ENCODE data around the gene AMMECR1. TPM values are rescaled to one million over a fixed set of nuclear protein-coding genes. Genes with fewer than 3 reads are reported as not detected.

The AMMECR1 gene
- total RNA-seq, 3 donors from 2014 or later (not counting 1 experiment from before 2014, with no cell fraction given): 10.0 to 16.7 (median 11.5) TPM

DNA sequence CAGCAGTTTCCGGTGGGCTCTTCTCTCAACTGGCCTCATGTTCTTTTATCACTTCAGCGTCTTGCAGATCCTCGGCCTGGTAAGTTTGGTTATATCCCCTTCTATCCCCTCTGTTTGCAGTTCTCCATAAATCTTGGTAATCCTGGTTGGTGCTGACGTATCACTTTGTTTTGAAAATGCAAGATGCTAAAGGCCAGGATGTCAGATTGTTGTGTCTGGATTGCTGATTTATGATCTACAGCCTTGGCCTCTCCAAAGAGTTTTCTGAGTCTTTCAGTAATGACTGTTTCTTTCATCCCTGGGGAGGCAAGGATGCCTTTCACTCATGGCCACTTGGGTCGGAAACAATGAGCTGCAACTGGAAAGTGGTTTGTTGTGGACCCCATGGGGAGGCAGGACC lies 146.4 kb downstream of the AMMECR1 start:
- ATAC-seq (no peak), DNase-seq (no peak)
- Histone ChIP-seq H3K36me3 (ENCODE audit: control insufficient read depth, insufficient read depth, low read length) (peaks cover 2% of the 10 kb centered on the region), H3K4me1 (ENCODE audit: control insufficient read depth, insufficient read depth, low read length) (peaks cover 11% of the 10 kb centered on the region), H3K27ac (ENCODE audit: low read length) (no peak overlapping the region), H3K9me3 (ENCODE audit: control insufficient read depth, insufficient read depth, low read length) (no peaks in the 10 kb centered on the region), H3K4me3 (ENCODE audit: low read length) (no peak overlapping the region), H3K27me3 (ENCODE audit: control insufficient read depth, insufficient read depth, low read length) (no peaks in the 10 kb centered on the region)
- WGBS (ENCODE audit: insufficient coverage): 98% methylated on average over 5 of the region's 5 CpGs
- no peaks in the 10 kb centered on the region for H3K36me3 Mint-ChIP-seq
- TF ChIP-seq CTCF (IDR thresholded peaks at IDR 0.05): no peak
- H3K9me3 Mint-ChIP-seq: no peaks in the 10 kb centered on the region
- H3K4me3 Mint-ChIP-seq: no peak overlapping the region
- peaks cover 17 to 23% of the 10 kb centered on the region in 2 donors for H3K4me1 Mint-ChIP-seq
- no peak overlapping the region for H3K27ac Mint-ChIP-seq
- H3K27me3 Mint-ChIP-seq (ENCODE audit: low read depth in 2 of 2): no peaks in the 10 kb centered on the region
- intact Hi-C loops (cut with micrococcal nuclease): no loop called here

DNA sequence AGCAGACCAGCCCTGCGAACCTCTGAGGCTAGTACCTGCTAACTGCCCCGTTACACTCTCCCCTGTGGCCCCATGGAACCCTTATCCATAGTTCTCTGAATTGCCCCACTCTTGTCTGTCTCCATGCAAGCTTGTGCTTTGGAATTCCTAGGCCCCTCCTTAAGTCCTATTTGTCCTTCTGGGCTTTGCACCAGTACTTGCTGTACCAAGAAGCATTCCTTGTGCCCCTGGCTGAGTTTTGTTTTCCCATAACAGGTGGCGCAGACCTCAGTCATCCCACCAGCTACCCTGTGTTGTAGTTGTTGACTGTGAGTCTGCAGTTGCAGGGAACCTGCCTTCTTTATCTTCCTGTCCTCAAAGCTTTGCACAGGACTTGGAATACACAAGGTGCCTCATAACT lies 147.9 kb downstream of the AMMECR1 start:
- Histone ChIP-seq H3K4me1 (ENCODE audit: control insufficient read depth, insufficient read depth, low read length) (peaks cover 11% of the 10 kb centered on the region), H3K4me3 (ENCODE audit: low read length) (no peak overlapping the region), H3K27me3 (ENCODE audit: control insufficient read depth, insufficient read depth, low read length) (no peaks in the 10 kb centered on the region), H3K9me3 (ENCODE audit: control insufficient read depth, insufficient read depth, low read length) (no peaks in the 10 kb centered on the region), H3K27ac (ENCODE audit: low read length) (no peak overlapping the region), H3K36me3 (ENCODE audit: control insufficient read depth, insufficient read depth, low read length) (peaks cover 2% of the 10 kb centered on the region)
- H3K36me3 Mint-ChIP-seq: no peaks in the 10 kb centered on the region
- TF ChIP-seq CTCF (IDR thresholded peaks at IDR 0.05): no peak
- no peak overlapping the region for H3K27ac Mint-ChIP-seq
- H3K9me3 Mint-ChIP-seq: no peaks in the 10 kb centered on the region
- peaks cover 17 to 23% of the 10 kb centered on the region in 2 donors for H3K4me1 Mint-ChIP-seq
- no peak overlapping the region for H3K4me3 Mint-ChIP-seq
- ATAC-seq (no peak), DNase-seq (no peak)
- H3K27me3 Mint-ChIP-seq (ENCODE audit: low read depth in 2 of 2): no peaks in the 10 kb centered on the region
- WGBS (ENCODE audit: insufficient coverage): 96% methylated on average over 2 of the region's 3 CpGs
- intact Hi-C loops (cut with micrococcal nuclease): no loop called here

DNA sequence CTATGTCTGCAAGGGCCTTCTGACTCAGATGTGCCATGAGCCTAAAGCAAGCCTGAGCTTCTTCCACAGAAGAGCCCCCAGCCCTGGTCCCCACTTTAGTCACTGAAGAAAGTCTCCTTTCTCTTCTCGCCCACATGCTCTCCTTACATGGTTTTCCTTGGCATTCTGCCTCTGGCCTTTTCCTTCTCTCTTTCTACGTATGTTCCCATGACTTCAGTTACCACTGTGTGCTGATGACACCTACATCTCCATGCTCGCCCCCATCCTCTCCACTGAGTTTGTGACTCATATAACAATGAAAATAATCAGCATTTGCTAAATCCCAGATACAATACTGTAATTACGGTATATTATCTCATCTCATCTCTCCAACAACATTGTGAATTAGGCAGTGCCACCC lies 149.3 kb downstream of the AMMECR1 start:
- H3K36me3 Mint-ChIP-seq: no peaks in the 10 kb centered on the region
- Histone ChIP-seq H3K9me3 (ENCODE audit: control insufficient read depth, insufficient read depth, low read length) (no peaks in the 10 kb centered on the region), H3K36me3 (ENCODE audit: control insufficient read depth, insufficient read depth, low read length) (peaks cover 2% of the 10 kb centered on the region), H3K4me3 (ENCODE audit: low read length) (no peak overlapping the region), H3K4me1 (ENCODE audit: control insufficient read depth, insufficient read depth, low read length) (peaks cover 11% of the 10 kb centered on the region), H3K27me3 (ENCODE audit: control insufficient read depth, insufficient read depth, low read length) (no peaks in the 10 kb centered on the region), H3K27ac (ENCODE audit: low read length) (no peak overlapping the region)
- no peak overlapping the region for H3K27ac Mint-ChIP-seq
- no peak for DNase-seq
- intact Hi-C loops (cut with micrococcal nuclease): no loop called here
- no peaks in the 10 kb centered on the region for H3K9me3 Mint-ChIP-seq
- no peaks in the 10 kb centered on the region for H3K27me3 Mint-ChIP-seq (ENCODE audit: low read depth in 2 of 2)
- WGBS (ENCODE audit: insufficient coverage): 97% methylated on average over 4 of the region's 4 CpGs
- no peak for TF ChIP-seq CTCF (IDR thresholded peaks at IDR 0.05)
- ATAC-seq: no peak
- peaks cover 17 to 19% of the 10 kb centered on the region in 2 donors for H3K4me1 Mint-ChIP-seq
- H3K4me3 Mint-ChIP-seq: no peak overlapping the region

GRCh38 chrX:110167952-110168451 lies 149.9 kb downstream of the AMMECR1 start:
- Histone ChIP-seq H3K36me3 (ENCODE audit: control insufficient read depth, insufficient read depth, low read length) (peaks cover 2% of the 10 kb centered on the region), H3K4me3 (ENCODE audit: low read length) (no peak overlapping the region), H3K27me3 (ENCODE audit: control insufficient read depth, insufficient read depth, low read length) (no peaks in the 10 kb centered on the region), H3K27ac (ENCODE audit: low read length) (no peak overlapping the region), H3K4me1 (ENCODE audit: control insufficient read depth, insufficient read depth, low read length) (peaks cover 11% of the 10 kb centered on the region), H3K9me3 (ENCODE audit: control insufficient read depth, insufficient read depth, low read length) (no peaks in the 10 kb centered on the region)
- TF ChIP-seq CTCF (IDR thresholded peaks at IDR 0.05): peak; percentile 40
- no peak overlapping the region for H3K4me3 Mint-ChIP-seq
- ATAC-seq (peak; percentile 59 to 80 (median 75)), DNase-seq (peak; percentile 32 to 67)
- H3K27ac Mint-ChIP-seq: no peak overlapping the region
- no peaks in the 10 kb centered on the region for H3K27me3 Mint-ChIP-seq (ENCODE audit: low read depth in 2 of 2)
- 59% methylated on average over 7 of the region's 9 CpGs for WGBS (ENCODE audit: insufficient coverage)
- intact Hi-C loops (cut with micrococcal nuclease): no loop called here
- H3K9me3 Mint-ChIP-seq: no peaks in the 10 kb centered on the region
- no peaks in the 10 kb centered on the region for H3K36me3 Mint-ChIP-seq
- peaks cover 14 to 17% of the 10 kb centered on the region in 2 donors for H3K4me1 Mint-ChIP-seq

Measured in natural killer cell (primary cell).